ENCODE results near the gene E2F1. TPM values are rescaled to one million over a fixed set of nuclear protein-coding genes. Genes with fewer than 3 reads are reported as not detected.

E2F1 gene
- total RNA-seq, 1 donor from 2014 or later: 73.9 TPM

GRCh38 chr20:33660685-33661058 is 25.5 kb downstream of the E2F1 start:
- intact Hi-C loops (cut with micrococcal nuclease): loop anchor here (5.0 kb wide), 2 partner anchors 103 to 168 kb away; partner anchors contain the start of gene CBFA2T2

- intact Hi-C loops (cut with micrococcal nuclease): loop anchor here (5.0 kb wide), 2 partner anchors 103 to 168 kb away; partner anchors contain the start of gene CBFA2T2
Measured at GRCh38 chr20:33660035-33660684, 26.0 kb downstream of the E2F1 start.

DNA sequence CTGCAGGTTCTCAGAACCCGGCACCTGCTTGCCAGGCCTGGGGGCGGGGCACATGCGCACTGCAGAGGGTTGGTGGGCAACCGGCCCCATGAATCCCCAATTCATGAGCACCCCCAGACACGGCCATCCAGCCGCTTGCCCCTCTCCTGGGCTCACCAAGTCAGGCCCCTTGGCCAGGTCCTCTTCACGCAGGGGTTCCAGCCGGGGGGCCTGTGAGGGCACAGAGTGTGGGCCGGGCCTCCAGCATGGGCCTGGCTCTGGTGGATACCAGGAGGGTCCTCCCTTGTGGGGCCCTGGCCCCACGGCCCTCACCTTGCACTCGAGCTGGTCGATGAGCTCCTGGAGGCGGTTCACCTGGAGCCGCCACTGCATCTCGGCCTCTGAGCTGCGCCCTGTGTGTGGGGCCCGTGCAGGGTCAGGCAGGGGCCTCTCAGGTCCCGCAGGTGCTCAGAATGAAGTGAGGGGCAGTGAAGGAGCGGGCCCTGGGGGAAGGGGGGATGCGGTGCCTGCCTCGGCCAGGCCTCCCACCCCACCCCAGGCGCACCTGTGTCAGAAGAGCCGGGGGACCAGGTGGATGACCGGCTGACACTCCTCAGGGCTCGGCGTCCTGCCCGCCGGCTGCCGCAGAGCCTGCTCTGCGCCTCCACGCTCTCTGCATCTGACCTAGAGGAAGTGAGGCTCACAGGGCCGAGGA is 26.7 kb downstream of the E2F1 start:
- intact Hi-C loops (cut with micrococcal nuclease): loop anchor here (5.0 kb wide), 2 partner anchors 102 to 167 kb away; partner anchors contain the start of gene CBFA2T2

DNA sequence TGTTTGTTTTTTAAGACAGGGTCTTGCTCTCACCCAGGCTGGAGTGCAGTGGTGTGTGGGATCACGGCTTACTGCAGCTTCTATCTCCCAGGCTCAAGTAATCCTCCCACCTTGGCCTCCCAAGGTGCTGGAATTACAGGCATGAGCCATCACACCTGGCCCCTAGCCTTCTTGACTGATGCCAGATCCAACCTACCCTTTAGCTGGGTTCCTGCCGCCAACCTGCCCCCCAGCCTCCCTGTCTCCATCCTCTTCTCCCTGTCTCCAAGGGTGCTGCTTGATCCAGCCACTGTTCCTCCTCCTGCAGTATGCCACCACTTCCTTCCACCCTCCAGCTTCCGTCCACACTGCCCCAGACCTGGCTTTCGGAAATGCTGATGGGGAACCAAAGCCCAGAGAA is 27.3 kb downstream of the E2F1 start:
- intact Hi-C loops (cut with micrococcal nuclease): no loop called here

DNA sequence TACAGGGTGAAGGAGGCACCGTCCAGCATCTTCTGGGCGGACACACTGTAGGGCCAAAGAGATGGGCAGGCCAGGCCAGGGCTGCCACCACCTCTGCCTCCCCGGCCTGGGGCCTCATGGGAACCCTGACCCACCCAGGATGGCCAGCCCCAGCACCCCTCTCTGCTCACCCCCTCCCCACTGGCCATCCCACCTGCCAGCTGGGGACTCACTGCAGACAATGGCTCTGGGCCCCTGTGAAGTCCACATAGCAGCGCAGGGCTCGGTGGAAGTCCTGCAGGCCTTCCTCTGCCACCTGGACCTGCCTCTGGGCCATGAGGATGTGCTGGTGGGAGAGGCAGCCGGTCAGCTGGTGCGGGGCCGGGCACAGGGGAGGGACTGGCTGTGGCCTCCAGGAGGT is 27.7 kb downstream of the E2F1 start:
- intact Hi-C loops (cut with micrococcal nuclease): no loop called here

DNA sequence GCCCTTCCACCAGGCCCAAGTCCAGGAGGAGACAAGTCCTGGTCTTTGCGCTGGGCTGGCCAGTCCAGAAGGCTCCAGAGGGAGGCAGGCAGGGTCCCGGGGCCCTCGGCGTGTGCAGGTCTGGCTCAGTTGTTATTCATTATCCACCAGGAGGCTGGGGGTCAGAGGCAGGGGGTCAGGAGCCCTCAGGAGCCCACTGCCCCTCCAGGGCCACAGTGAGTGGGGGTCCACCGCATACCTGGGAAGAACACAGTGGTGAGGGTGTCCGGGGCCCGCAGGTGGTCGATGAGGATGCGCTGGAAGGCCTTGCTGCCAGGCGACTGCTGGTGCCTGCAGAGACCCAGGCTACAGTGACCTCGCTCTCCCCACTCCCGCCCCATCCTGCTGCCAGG is 28.5 kb downstream of the E2F1 start:
- intact Hi-C loops (cut with micrococcal nuclease): no loop called here

GRCh38 chr20:33656783-33657703 is 29.1 kb downstream of the E2F1 start:
- intact Hi-C loops (cut with micrococcal nuclease): no loop called here

GRCh38 chr20:33656010-33656782 is 30.0 kb downstream of the E2F1 start:
- intact Hi-C loops (cut with micrococcal nuclease): no loop called here

- intact Hi-C loops (cut with micrococcal nuclease): no loop called here
Measured at GRCh38 chr20:33655164-33655563, 31.0 kb downstream of the E2F1 start.

DNA sequence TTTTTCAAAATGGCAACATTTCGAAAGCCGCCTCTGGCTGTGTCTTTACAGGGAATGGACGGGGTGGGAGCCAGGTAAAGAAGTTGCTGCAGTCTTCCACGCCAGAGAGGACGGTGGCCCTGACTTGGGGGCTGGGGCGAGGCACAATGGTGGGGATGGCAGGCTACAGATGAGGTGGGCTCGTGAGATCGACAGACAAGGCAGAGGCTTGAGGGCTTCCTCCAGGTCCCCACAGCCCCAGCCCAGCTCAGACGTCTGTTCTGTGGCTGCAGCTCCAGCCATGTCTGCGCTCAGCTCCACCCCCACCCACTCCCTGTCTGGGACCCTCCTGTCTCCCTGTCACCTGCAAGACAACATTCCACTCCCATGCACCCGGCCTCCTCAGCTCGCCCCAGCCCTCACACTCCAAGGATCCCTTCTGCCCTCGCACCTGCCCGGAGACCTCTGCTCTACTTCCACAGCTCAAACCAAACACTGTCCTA is 31.5 kb downstream of the E2F1 start:
- intact Hi-C loops (cut with micrococcal nuclease): loop anchor here (5.0 kb wide), 1 partner anchor 197 kb away; no protein-coding TSS in a partner anchor

- intact Hi-C loops (cut with micrococcal nuclease): loop anchor here (5.0 kb wide), 1 partner anchor 197 kb away; no protein-coding TSS in a partner anchor
Measured at GRCh38 chr20:33653900-33654596, 32.1 kb downstream of the E2F1 start.

GRCh38 chr20:33653218-33653899 is 32.8 kb downstream of the E2F1 start:
- intact Hi-C loops (cut with micrococcal nuclease): loop anchor here (5.0 kb wide), 1 partner anchor 196 kb away; no protein-coding TSS in a partner anchor

- intact Hi-C loops (cut with micrococcal nuclease): loop anchor here (5.0 kb wide), 1 partner anchor 194 kb away; no protein-coding TSS in a partner anchor
Measured at GRCh38 chr20:33651562-33652048, 34.6 kb downstream of the E2F1 start.

GRCh38 chr20:33650753-33651561 is 35.2 kb downstream of the E2F1 start:
- intact Hi-C loops (cut with micrococcal nuclease): loop anchor here (5.0 kb wide), 1 partner anchor 194 kb away; no protein-coding TSS in a partner anchor

- intact Hi-C loops (cut with micrococcal nuclease): loop anchor here (5.0 kb wide), 1 partner anchor 193 kb away; no protein-coding TSS in a partner anchor
Measured at GRCh38 chr20:33650111-33650752, 36.0 kb downstream of the E2F1 start.

- intact Hi-C loops (cut with micrococcal nuclease): no loop called here
Measured at GRCh38 chr20:33649201-33649681, 36.9 kb downstream of the E2F1 start.

DNA sequence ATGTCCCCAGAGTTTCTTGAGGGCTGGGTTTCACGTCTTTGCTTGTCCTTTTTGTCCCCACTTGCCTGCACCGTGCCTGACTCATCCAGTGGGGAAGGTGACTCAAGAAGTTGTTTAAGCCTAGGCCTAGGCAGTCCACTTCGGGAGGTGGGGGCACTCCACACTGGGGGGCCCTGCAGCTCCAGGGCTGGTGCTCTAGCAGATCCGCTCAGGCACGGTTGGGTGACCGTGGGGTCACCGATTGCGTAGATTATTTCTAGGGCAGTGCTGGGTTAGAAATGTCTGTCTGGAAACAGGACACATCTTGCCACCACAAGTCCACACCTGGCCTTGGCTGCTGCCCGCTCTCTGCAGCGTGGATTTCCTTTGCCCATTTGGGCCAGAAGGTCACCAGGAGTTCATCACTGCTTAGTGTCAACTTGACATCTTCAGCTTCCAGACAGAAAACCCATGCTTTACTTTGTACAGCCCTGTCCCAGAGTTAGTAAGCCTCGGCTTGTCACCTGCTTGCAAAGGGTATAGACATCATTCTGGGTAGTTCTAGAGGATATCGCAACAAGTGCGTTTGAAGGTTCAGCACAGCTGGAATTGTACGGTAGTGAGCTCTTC is 37.7 kb downstream of the E2F1 start:
- intact Hi-C loops (cut with micrococcal nuclease): no loop called here

All from T-helper 2 cell treated with Interferon-gamma antibody and Interleukin-4, amounts not matched to agents 100 ng/mL and 5 ng/mL, for 36 hours (primary cell).